Neural cell (in vitro differentiated cells): ENCODE measurements around the gene TRMO.

Source experiments
- EP300 ChIP-seq: fragments of 450-650 bp; conservative IDR thresholded peaks from 2 replicates; pipeline ENCODE4 v1.6.1; 2014; ENCODE audit warnings: antibody characterized with exemption, mild to moderate bottlenecking, moderate library complexity; ENCODE audit not compliant: poor library complexity, severe bottlenecking
- EZH2 ChIP-seq: fragments of 200-600, 300-800 bp; shearing (Covaris generic), sonication (generic); IDR thresholded peaks from 2 replicates; pipeline ENCODE4 v1.6.1; 2014; ENCODE audit warnings: antibody characterized with exemption, low read length, borderline replicate concordance, mild to moderate bottlenecking; ENCODE audit not compliant: insufficient read depth, poor library complexity, severe bottlenecking
- MXI1 ChIP-seq: fragments of 450-650 bp; conservative IDR thresholded peaks from 2 replicates; pipeline ENCODE4 v1.6.1; 2014; ENCODE audit warnings: antibody characterized with exemption, mild to moderate bottlenecking; ENCODE audit not compliant: poor library complexity, severe bottlenecking
- POLR2AphosphoS5 ChIP-seq: IDR thresholded peaks from 2 replicates; pipeline ENCODE4 v1.6.1; 2012
- RAD21 ChIP-seq: fragments of 450-650 bp; conservative IDR thresholded peaks from 2 replicates; pipeline ENCODE4 v1.6.1; 2014; ENCODE audit warnings: antibody characterized with exemption, mild to moderate bottlenecking, moderate library complexity
- SMC3 ChIP-seq: fragments of 450-650 bp; conservative IDR thresholded peaks from 2 replicates; pipeline ENCODE4 v1.6.1; 2014; ENCODE audit warnings: antibody characterized with exemption, mild to moderate bottlenecking, moderate library complexity; ENCODE audit not compliant: poor library complexity
- TAF1 ChIP-seq: IDR thresholded peaks from 2 replicates; pipeline ENCODE4 v1.6.1; 2012; ENCODE audit warnings: low read depth
- TF ChIP-seq, protein P1 (sequence below): fragments of 450-650 bp; IDR thresholded peaks from 2 replicates; pipeline ENCODE4 v1.5.1; 2014; ENCODE audit warnings: antibody characterized with exemption, mild to moderate bottlenecking, moderate library complexity; ENCODE audit not compliant: poor library complexity, severe bottlenecking
- TF ChIP-seq, protein P2 (sequence below): IDR thresholded peaks from 2 replicates; pipeline ENCODE4 v1.6.1; 2012; ENCODE audit warnings: borderline replicate concordance

GRCh38 chr9:97876061-97876460, 46.2 kb downstream of the TRMO start:
- TF ChIP-seq, protein P1, sequence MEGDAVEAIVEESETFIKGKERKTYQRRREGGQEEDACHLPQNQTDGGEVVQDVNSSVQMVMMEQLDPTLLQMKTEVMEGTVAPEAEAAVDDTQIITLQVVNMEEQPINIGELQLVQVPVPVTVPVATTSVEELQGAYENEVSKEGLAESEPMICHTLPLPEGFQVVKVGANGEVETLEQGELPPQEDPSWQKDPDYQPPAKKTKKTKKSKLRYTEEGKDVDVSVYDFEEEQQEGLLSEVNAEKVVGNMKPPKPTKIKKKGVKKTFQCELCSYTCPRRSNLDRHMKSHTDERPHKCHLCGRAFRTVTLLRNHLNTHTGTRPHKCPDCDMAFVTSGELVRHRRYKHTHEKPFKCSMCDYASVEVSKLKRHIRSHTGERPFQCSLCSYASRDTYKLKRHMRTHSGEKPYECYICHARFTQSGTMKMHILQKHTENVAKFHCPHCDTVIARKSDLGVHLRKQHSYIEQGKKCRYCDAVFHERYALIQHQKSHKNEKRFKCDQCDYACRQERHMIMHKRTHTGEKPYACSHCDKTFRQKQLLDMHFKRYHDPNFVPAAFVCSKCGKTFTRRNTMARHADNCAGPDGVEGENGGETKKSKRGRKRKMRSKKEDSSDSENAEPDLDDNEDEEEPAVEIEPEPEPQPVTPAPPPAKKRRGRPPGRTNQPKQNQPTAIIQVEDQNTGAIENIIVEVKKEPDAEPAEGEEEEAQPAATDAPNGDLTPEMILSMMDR, result no peak
- no peak for TF ChIP-seq EP300
- TF ChIP-seq POLR2AphosphoS5, result no peak
- TF ChIP-seq MXI1, result no peak
- TF ChIP-seq, protein P2, sequence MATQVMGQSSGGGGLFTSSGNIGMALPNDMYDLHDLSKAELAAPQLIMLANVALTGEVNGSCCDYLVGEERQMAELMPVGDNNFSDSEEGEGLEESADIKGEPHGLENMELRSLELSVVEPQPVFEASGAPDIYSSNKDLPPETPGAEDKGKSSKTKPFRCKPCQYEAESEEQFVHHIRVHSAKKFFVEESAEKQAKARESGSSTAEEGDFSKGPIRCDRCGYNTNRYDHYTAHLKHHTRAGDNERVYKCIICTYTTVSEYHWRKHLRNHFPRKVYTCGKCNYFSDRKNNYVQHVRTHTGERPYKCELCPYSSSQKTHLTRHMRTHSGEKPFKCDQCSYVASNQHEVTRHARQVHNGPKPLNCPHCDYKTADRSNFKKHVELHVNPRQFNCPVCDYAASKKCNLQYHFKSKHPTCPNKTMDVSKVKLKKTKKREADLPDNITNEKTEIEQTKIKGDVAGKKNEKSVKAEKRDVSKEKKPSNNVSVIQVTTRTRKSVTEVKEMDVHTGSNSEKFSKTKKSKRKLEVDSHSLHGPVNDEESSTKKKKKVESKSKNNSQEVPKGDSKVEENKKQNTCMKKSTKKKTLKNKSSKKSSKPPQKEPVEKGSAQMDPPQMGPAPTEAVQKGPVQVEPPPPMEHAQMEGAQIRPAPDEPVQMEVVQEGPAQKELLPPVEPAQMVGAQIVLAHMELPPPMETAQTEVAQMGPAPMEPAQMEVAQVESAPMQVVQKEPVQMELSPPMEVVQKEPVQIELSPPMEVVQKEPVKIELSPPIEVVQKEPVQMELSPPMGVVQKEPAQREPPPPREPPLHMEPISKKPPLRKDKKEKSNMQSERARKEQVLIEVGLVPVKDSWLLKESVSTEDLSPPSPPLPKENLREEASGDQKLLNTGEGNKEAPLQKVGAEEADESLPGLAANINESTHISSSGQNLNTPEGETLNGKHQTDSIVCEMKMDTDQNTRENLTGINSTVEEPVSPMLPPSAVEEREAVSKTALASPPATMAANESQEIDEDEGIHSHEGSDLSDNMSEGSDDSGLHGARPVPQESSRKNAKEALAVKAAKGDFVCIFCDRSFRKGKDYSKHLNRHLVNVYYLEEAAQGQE, result no peak
- no peak for TF ChIP-seq EZH2
- TF ChIP-seq TAF1, result no peak
- TF ChIP-seq SMC3, result no peak
- no peak for TF ChIP-seq RAD21
